Measurements from ENCODE around the gene PRRC2A. TPM values are rescaled to one million over a fixed set of nuclear protein-coding genes. Genes with fewer than 3 reads are reported as not detected.

The PRRC2A gene
- total RNA-seq, 8 experiments from 2014 or later, result 53.2 to 259 (median 92.0) TPM

DNA sequence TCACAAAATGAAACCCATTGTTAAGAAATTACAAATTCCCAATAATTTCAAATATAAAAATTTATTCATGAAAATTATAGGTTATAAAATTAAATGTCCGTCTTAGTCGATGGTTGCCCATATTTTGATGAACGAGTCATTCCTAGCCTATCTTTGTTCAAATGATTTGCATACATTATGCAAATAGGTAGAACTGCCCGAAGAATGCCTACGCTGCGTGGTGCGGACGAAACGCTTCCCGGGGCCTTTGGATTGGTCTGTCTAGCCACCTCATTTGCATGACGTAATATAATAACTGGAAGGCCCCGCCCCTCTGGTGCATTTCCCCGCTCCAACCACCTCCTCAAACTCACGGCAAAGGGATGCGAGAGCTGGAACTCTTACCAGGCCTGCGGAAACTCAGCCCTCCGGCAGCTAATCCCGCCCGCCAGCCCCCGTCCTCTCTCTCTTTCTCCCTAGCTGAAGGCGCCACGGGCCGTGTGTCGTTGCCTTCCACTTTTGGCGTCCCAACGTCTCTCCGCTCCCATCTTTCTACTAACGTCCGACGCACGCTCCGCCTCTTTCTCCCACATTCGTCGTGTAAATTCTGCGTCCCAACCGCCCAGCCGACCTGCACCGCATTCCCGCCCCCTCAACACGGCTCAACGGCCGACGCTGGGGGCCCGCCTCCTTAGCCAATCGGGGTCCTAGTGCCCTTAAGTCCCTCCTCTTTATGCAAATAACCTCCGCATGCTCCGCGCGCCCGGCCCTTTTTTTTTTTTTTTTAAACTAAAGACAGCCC, 520 bp upstream of the PRRC2A start:
- H3K27ac ChIP-seq, result peak overlapping the region; percentile 97 to 98
- H3K4me1 ChIP-seq (replicated peaks in 1 of 2), result peaks cover 7 to 9% of the 10 kb centered on the region in 2 donors
- WGBS, 10 experiments, result 0 to 20% (median 1%) methylated on average over 2 to 22 of the region's 50 CpGs; no CpG with 5 or more reads in 1 of the 10 experiments
- peak overlapping the region; percentile 58 to 91 (median 85) for H3K4me3 ChIP-seq
- ATAC-seq (replicated peaks in 6 of 8), result peak; percentile 82 to 91 (median 90)
- in situ Hi-C loops (cut with MboI; ENCODE audit: low pct_unique_long_range_greater_than_20kb in 2 of 9, low sequenced_read_pairs in 9 of 9, unreplicated experiment in 9 of 9), result no loop called here

DNA sequence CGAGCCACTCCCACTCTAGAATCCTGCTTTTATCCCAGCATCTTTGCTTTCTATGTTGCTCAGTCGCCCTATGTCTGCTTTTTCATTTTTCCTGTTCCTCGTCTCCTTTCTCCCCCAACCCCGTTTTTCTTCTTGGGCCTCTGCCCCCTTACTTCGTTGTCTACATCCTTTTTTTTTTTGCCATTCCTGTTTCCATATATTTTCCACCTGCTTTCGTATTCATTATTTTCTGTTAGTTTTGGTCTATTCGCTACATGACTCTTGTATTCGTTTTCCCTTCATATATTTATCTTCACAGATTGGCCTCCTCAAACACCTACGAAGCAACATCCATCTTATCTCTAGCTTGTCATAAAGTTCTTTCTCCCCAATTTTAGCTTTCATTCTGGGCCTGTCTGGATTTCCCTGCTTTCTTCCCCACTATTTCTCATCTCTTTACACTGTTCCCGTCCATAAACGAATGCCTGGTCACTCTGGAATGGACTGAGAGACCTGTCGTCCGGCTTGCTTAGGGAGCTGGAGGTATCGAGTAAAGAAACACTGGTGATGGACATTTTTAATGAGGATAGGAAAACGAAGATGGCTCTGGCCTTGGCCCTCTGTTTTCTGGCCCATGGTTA, 915 bp downstream of the PRRC2A start:
- no peak for ATAC-seq (replicated peaks in 6 of 8)
- 0 to 3% (median 1%) methylated on average over 6 to 14 of the region's 15 CpGs for WGBS, 10 experiments
- Histone ChIP-seq H3K4me3 (peak overlapping the region; percentile 58 to 91 (median 85)), H3K27ac (peak overlapping the region; percentile 91 to 96), H3K4me1 (replicated peaks in 1 of 2) (peaks cover 7 to 9% of the 10 kb centered on the region in 2 donors)
- in situ Hi-C loops (cut with MboI; ENCODE audit: low pct_unique_long_range_greater_than_20kb in 2 of 9, low sequenced_read_pairs in 9 of 9, unreplicated experiment in 9 of 9), result no loop called here

DNA sequence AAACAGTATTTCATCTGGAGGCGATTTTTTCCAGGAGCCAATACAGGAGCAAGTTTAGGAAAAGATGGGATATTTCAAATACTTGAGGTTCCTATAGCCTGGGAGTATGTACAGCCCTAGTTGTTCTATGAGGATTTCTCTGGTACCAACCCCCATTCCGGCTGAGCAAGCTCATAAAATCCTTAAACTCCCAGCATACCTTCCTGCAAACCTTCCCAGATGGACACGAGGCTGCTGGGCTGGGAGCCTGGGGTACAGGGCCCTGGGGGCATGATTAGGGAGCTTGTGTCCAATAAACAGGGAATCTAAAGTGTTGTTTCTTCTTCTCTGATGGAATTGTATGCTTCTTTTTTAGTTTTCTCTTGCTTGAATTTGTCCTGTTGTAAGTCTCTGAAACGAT, 1.5 kb downstream of the PRRC2A start:
- in situ Hi-C loops (cut with MboI; ENCODE audit: low pct_unique_long_range_greater_than_20kb in 2 of 9, low sequenced_read_pairs in 9 of 9, unreplicated experiment in 9 of 9), result no loop called here
- Histone ChIP-seq H3K27ac (peak overlapping the region in 1 of 2 donors; percentile 96), H3K4me3 (peak overlapping the region; percentile 58 to 91 (median 85)), H3K4me1 (replicated peaks in 1 of 2) (peaks cover 7 to 9% of the 10 kb centered on the region in 2 donors)
- ATAC-seq (replicated peaks in 6 of 8), result no peak
- WGBS, 10 experiments, result 0 to 9% (median 0%) methylated on average over 1 to 4 of the region's 4 CpGs; no CpG with 5 or more reads in 2 of the 10 experiments

DNA sequence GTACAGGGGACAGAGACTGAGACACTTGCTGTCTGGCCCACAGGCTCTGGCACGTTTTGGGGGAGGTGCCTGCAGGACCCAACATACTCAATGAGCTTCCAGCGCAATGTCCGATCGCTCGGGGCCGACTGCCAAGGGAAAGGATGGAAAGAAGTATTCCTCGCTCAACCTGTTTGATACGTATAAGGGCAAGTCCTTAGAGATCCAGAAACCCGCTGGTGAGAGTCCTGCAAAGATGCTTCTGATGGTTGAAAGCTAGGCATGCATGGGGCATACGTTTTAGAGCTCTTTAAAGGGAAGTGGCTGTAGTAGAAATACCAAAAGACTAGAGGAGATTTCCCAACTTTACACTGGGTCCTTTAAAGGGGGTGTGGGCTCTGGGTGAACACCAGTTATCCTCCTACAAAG, 2.2 kb downstream of the PRRC2A start:
- peaks cover 7 to 9% of the 10 kb centered on the region in 2 donors for H3K4me1 ChIP-seq (replicated peaks in 1 of 2)
- H3K27ac ChIP-seq, result no peak overlapping the region
- no peak for ATAC-seq (replicated peaks in 6 of 8)
- in situ Hi-C loops (cut with MboI; ENCODE audit: low pct_unique_long_range_greater_than_20kb in 2 of 9, low sequenced_read_pairs in 9 of 9, unreplicated experiment in 9 of 9), result no loop called here
- 45 to 100% (median 75%) methylated on average over 2 to 10 of the region's 10 CpGs; no CpG with 5 or more reads in 1 of the 10 experiments for WGBS, 10 experiments
- H3K4me3 ChIP-seq, result peak overlapping the region in 4 of 5 donors; percentile 82 to 91 (median 88)

DNA sequence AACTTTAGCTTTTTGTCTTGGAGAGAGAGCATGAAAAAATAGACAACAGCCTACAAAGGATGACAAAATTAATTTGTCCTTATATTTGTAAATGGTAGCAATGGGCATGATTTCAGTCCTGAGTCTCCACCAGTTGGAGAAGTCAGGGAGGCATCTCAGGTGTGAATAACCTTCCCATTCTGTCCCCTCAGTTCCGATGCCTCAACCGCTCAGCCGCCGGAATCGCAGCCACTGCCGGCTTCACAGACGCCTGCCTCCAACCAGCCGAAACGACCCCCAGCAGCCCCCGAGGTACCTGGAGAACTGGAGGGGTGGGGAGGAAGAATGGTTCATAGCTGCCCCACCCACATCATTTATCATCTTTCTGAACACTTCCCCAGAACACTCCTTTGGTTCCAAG, 3.6 kb downstream of the PRRC2A start:
- in situ Hi-C loops (cut with MboI; ENCODE audit: low pct_unique_long_range_greater_than_20kb in 2 of 9, low sequenced_read_pairs in 9 of 9, unreplicated experiment in 9 of 9), result no loop called here
- no peak overlapping the region for H3K4me3 ChIP-seq
- no peak for ATAC-seq (replicated peaks in 6 of 8)
- 40 to 100% (median 98%) methylated on average over 1 to 10 of the region's 10 CpGs; no CpG with 5 or more reads in 6 of the 10 experiments for WGBS, 10 experiments
- peaks cover 7 to 9% of the 10 kb centered on the region in 2 donors for H3K4me1 ChIP-seq (replicated peaks in 1 of 2)
- H3K27ac ChIP-seq, result no peak overlapping the region

DNA sequence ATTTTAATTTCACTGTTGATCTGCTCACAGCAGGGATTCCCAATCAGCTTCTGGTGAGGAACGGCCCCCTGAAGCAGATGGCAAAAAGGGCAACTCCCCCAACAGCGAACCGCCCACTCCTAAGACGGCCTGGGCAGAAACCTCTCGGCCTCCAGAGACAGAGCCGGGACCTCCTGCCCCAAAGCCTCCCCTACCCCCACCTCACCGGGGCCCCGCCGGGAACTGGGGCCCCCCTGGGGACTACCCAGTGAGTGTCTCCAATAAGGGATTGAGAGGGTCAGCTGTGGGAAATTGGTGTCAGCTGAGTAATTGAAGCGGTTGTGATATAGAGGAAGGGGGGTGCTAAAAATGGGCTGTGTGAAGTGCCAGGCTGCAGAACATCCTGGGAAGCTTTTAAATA, 6.4 kb downstream of the PRRC2A start:
- Histone ChIP-seq H3K27ac (no peak overlapping the region), H3K4me3 (no peak overlapping the region), H3K4me1 (replicated peaks in 1 of 2) (peaks cover 7 to 9% of the 10 kb centered on the region in 2 donors)
- 71 to 100% (median 94%) methylated on average over 1 to 7 of the region's 10 CpGs; no CpG with 5 or more reads in 6 of the 10 experiments for WGBS, 10 experiments
- in situ Hi-C loops (cut with MboI; ENCODE audit: low pct_unique_long_range_greater_than_20kb in 2 of 9, low sequenced_read_pairs in 9 of 9, unreplicated experiment in 9 of 9), result no loop called here
- ATAC-seq (replicated peaks in 6 of 8), result no peak

DNA sequence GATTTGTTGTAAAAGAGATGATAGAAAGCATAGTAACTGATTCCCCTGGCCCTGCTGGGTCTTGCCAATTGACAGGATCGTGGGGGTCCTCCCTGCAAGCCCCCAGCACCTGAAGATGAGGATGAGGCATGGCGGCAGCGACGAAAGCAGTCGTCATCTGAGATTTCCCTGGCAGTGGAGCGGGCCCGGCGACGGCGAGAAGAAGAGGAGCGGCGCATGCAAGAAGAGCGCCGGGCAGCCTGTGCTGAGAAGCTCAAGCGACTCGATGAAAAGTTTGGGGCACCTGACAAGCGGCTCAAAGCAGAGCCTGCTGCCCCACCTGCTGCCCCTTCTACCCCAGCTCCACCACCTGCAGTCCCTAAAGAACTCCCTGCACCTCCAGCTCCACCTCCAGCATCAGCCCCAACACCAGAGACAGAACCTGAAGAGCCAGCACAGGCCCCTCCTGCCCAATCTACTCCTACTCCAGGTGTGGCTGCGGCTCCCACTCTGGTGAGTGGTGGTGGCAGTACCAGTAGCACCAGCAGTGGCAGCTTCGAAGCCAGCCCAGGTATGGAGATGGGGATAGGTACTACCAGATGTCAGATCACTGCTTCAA, 7.3 kb downstream of the PRRC2A start:
- Histone ChIP-seq H3K27ac (no peak overlapping the region), H3K4me1 (replicated peaks in 1 of 2) (peaks cover 1% of the 10 kb centered on the region in 2 donors), H3K4me3 (no peak overlapping the region)
- no peak for ATAC-seq (replicated peaks in 6 of 8)
- WGBS, 10 experiments, result 50 to 100% (median 95%) methylated on average over 1 to 14 of the region's 19 CpGs; no CpG with 5 or more reads in 5 of the 10 experiments
- in situ Hi-C loops (cut with MboI; ENCODE audit: low pct_unique_long_range_greater_than_20kb in 2 of 9, low sequenced_read_pairs in 9 of 9, unreplicated experiment in 9 of 9), result no loop called here

DNA sequence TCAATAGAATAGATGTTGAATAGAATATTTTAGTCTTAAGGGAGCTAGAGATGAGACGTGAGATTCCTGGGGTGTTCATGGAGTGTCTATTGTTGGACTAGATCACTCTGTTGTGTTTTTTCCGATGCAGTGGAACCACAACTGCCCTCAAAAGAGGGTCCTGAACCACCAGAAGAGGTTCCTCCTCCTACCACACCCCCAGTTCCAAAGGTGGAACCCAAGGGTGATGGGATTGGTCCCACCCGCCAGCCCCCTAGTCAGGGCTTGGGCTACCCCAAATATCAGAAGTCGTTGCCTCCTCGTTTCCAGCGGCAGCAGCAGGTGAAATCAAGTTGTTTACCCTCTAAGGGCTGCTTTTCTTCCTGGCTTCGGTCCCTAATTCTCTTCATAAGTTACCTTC, 8.5 kb downstream of the PRRC2A start:
- Histone ChIP-seq H3K27ac (no peak overlapping the region), H3K4me1 (replicated peaks in 1 of 2) (peaks cover 0 to 5% of the 10 kb centered on the region in 2 donors), H3K4me3 (no peak overlapping the region)
- ATAC-seq (replicated peaks in 6 of 8), result no peak
- in situ Hi-C loops (cut with MboI; ENCODE audit: low pct_unique_long_range_greater_than_20kb in 2 of 9, low sequenced_read_pairs in 9 of 9, unreplicated experiment in 9 of 9), result no loop called here
- WGBS, 10 experiments, result 86 to 100% (median 93%) methylated on average over 1 to 5 of the region's 7 CpGs; no CpG with 5 or more reads in 3 of the 10 experiments

DNA sequence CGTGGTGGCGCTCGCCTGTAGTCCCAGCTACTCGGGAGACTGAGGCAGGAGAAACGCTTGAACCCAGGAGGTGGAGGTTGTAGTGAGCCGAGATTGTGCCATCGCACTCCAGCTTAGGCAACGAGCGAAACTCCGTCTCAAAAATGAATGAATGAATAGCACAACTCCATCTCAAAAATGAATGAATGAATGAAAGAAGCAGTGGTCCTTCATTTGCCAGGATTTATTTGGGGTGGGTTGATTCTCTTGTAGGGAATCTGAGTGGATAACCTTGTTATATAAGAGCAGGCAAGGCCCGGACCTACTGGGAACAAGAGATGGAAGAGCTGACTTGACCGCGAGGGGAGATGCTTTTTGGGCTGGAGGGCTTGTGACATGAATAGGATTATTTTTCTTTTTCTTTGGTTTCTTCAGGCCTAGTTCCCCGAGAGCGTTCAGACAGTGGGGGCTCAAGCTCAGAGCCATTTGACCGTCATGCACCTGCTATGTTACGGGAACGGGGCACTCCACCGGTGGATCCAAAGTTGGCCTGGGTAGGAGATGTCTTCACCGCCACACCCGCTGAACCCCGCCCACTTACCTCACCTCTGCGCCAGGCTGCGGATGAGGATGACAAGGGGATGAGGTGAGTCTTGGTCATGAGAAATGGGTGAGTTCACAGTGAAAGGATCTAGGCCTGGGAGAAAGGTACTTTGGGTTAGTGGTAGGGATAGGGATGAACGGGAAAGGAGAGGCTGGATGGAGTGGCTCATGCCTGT, 9.8 kb downstream of the PRRC2A start:
- no peak for ATAC-seq (replicated peaks in 6 of 8)
- whole genome bisulfite sequencing, 10 experiments, result 90 to 100% (median 95%) methylated on average over 1 to 20 of the region's 25 CpGs
- in situ Hi-C loops (cut with MboI; ENCODE audit: low pct_unique_long_range_greater_than_20kb in 2 of 9, low sequenced_read_pairs in 9 of 9, unreplicated experiment in 9 of 9), result no loop called here
- Histone ChIP-seq H3K27ac (no peak overlapping the region), H3K4me3 (no peak overlapping the region), H3K4me1 (replicated peaks in 1 of 2) (peaks cover 0 to 5% of the 10 kb centered on the region in 2 donors)

DNA sequence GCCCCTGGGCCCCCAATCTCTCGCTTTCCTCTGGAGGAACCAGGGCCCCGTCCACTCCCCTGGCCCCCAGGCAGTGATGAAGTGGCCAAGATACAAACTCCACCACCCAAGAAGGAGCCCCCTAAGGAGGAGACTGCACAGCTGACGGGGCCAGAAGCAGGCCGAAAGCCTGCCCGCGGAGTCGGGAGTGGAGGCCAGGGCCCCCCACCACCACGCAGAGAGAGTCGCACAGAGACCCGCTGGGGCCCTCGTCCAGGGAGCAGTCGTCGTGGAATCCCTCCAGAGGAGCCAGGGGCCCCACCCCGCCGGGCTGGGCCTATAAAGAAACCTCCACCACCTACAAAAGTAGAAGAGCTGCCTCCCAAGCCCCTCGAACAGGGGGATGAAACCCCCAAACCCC, 10.7 kb downstream of the PRRC2A start:
- in situ Hi-C loops (cut with MboI; ENCODE audit: low pct_unique_long_range_greater_than_20kb in 2 of 9, low sequenced_read_pairs in 9 of 9, unreplicated experiment in 9 of 9), result no loop called here
- ATAC-seq (replicated peaks in 6 of 8), result peak in 5 of 8 experiments; percentile 4 to 24 (median 18)
- Histone ChIP-seq H3K4me1 (replicated peaks in 1 of 2) (peaks cover 0 to 5% of the 10 kb centered on the region in 2 donors), H3K27ac (no peak overlapping the region), H3K4me3 (no peak overlapping the region)
- WGBS, 10 experiments, result 95% methylated on average over 4 of the region's 16 CpGs; no CpG with 5 or more reads in 9 of the 10 experiments

DNA sequence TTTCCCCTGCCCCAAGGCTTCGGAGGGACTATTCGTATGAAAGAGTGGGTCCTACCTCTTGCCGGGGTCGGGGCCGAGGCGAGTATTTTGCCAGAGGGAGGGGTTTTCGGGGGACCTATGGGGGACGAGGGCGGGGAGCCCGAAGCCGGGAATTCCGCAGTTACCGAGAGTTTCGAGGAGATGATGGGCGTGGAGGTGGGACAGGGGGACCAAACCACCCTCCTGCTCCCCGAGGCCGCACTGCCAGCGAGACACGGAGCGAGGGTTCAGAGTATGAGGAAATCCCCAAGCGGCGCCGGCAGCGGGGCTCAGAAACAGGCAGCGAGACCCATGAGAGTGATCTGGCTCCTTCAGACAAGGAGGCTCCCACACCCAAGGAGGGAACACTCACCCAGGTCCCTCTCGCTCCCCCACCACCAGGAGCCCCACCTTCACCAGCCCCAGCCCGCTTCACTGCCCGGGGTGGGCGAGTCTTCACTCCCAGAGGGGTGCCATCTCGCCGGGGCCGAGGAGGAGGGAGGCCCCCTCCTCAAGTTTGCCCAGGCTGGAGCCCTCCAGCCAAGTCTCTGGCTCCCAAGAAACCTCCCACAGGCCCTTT, 11.3 kb downstream of the PRRC2A start:
- peaks cover 0 to 5% of the 10 kb centered on the region in 2 donors for H3K4me1 ChIP-seq (replicated peaks in 1 of 2)
- 30 to 80% methylated on average over 1 to 2 of the region's 32 CpGs; no CpG with 5 or more reads in 8 of the 10 experiments for WGBS, 10 experiments
- peak overlapping the region in 1 of 2 donors; percentile 45 for H3K27ac ChIP-seq
- peak in 5 of 8 experiments; percentile 6 to 22 (median 19) for ATAC-seq (replicated peaks in 6 of 8)
- H3K4me3 ChIP-seq, result no peak overlapping the region
- in situ Hi-C loops (cut with MboI; ENCODE audit: low pct_unique_long_range_greater_than_20kb in 2 of 9, low sequenced_read_pairs in 9 of 9, unreplicated experiment in 9 of 9), result no loop called here

DNA sequence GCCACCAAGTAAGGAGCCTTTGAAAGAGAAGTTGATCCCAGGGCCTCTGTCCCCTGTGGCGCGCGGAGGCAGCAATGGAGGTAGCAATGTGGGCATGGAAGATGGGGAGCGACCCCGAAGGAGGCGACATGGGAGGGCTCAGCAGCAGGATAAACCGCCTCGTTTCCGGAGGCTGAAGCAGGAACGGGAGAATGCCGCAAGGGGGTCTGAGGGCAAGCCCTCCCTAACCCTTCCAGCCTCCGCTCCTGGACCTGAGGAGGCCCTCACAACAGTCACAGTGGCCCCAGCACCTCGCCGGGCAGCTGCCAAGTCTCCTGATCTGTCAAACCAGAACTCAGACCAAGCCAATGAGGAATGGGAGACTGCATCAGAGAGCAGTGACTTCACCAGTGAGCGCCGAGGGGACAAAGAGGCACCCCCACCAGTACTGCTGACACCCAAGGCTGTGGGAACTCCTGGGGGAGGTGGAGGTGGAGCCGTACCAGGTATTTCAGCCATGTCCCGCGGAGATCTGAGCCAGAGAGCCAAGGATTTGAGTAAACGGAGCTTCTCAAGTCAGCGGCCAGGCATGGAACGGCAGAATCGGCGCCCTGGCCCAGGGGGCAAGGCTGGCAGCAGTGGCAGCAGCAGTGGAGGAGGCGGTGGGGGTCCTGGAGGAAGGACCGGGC, 11.9 kb downstream of the PRRC2A start:
- in situ Hi-C loops (cut with MboI; ENCODE audit: low pct_unique_long_range_greater_than_20kb in 2 of 9, low sequenced_read_pairs in 9 of 9, unreplicated experiment in 9 of 9), result no loop called here
- Histone ChIP-seq H3K4me3 (no peak overlapping the region), H3K27ac (peak overlapping the region in 1 of 2 donors; percentile 45), H3K4me1 (replicated peaks in 1 of 2) (peaks cover 0 to 5% of the 10 kb centered on the region in 2 donors)
- peak in 3 of 8 experiments; percentile 1 to 4 (median 2) for ATAC-seq (replicated peaks in 6 of 8)
- WGBS, 10 experiments, result 67 to 100% (median 96%) methylated on average over 1 to 16 of the region's 26 CpGs; no CpG with 5 or more reads in 5 of the 10 experiments

All from motor neuron (in vitro differentiated cells).